Stimulated activated CD8-positive, alpha-beta memory T cell treated with anti-CD3 and anti-CD28 coated beads, Interleukin-4, amount 100 ng/mL, for 24 hours (primary cell): ENCODE results near the gene HTR2A.
A peak's percentile ranks its signal among the peaks of the same experiment; 100 is the strongest.

Experiments
- DNase-seq: peaks from one replicate; pipeline ENCODE4 v3.0.0-alpha.2; 2020; ENCODE audit warnings: low read depth

The HTR2A gene

DNA sequence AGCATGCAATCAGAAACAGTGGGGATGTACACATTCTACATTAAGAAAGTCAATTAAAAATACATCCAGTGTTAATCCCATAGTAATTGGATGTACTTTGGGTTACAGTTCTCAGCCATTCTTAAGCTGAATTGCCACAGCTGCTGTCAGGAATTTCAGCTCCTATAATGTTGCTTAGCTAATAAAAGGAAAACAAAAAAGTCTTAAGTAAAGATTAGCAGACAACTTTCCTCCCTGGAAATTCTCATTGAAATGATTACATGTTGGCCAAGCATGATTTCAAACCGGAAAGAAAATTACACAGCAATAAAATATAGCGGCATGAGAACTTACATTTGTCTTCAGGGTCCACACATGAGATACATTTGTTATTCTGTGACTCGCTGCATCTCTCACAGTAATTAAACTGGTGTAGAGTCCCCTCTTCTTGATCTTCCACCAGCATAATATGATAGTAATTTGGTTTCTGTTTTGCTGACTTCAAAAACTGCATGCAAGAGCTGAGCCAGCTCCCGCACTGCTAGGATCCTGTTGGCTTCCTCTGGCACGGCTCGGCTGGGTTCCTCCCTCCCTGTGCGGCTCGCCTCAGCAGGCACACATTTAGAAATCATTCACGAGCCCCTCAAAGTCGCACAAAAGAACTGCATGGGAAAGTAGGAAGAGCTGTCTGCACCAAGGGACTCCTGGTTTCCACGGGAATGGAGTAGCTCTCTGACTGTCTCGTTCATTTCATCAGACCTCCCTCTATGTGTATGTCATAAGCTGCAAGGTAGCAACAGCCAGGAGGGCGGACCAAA lies at the start of gene HTR2A:
TSS of gene HTR2A (minus strand) at position 713 of the 797 bp plus-strand sequence. CDS start 1,147 bp downstream, outside the sequence.
- DNase-seq: no peak

DNA sequence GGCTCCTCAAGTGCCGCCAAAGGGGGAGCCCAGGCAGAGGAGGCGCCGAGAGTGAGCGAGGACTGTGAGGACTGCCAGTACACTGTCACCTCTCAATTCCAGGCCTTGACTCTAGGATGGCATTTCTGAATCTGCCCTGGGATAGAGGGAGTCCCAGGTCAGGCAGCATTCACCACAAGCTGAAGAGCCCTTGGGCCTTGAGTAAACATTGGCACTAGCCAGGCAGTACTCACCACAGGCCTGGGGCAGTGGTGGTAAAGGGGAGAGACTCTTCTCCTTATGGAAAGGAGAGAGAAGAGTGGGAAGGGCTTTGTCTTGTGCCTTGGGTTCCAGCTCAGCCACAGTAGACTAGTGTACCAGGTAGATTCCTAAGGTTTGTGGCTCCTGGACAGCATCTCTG lies 39.7 kb upstream of the HTR2A start:
- DNase-seq: no peak

DNA sequence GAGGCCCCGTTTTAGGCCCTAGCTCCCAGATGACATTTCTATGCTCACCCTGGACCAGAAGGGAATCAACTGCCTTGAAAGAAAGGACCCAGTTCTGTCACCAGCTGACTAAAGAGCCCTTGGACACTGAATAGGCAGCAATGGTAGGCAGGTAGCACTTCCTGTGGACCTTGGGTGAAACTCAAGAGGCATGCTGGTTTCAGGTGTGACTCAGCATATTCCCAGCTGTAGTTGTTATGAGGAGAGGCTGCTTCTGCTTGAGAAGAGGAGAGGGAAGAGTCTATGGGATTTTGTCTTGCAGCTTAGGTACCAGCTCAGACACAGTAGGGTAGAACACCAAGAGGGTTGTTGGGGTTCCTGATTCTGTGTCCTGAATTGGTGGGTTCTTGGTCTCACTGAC lies 37.9 kb upstream of the HTR2A start:
- DNase-seq: no peak

DNA sequence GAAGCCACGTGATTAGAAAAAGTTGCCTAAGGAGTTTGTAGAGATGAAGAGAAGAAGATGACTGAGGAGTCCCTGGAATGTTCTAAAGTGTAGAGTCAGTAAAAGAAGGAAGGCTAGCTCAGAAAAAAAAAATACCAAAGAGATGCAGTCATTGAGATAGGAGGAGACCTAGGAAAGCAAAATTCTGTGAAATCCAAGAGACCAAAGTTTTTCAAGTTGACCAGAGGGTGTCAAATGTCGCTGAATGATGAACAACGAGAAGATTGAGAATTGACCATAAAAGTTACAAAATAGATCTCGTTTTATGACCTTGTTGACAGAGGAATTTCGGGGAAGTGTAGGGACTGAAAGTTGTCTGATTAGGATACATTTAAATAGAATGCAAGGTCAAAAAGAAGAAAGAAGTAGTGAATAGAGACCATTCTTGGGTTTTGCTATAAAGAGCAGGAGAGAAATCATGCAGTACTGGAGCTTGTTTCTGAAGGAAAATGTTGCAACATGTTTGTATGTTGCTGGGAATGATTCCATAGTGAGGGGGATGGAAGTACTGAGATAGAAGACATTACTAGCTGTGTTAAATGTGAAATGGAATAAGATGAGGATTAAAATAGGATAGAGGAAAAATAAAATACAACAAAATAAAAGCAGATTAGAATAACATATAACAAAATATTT lies 30.2 kb upstream of the HTR2A start:
- DNase-seq: no peak

DNA sequence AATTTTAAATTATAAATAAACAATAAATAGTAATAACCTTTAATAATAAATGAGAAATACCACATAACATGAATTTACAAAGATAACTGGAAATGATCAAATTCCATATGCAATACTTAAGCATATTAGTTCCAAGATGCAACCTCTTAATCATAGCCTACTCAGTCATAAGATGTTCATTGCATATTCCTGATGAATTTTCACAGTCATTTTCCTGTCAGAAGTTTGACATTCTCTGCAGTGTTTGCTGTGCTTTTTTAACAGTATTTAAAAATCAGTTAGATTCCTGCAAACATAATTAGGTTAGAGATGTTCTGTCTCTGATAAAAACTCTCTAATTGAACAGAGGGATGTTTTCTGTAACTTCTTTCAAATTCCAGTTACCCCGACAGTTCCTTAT lies 28.6 kb upstream of the HTR2A start:
- no peak for DNase-seq

DNA sequence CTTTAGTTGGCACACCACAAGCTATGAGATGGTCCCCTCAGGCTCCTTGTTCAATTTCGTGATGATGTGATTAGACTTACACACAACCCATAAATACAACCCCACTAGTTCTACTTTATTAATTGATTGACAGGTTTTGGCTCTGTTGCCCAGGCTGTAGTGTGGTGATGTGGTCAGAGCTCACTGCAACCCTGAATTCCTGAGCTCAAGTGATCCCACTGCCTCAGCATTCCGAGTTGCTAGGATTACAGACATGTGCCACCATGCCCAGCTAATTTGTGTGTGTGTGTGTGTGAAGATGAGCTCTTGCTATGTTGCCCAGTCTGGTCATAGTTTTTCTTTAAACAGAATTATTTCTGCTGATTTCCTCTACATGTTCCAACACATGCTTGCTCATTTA lies 17.5 kb upstream of the HTR2A start:
- DNase-seq: no peak

DNA sequence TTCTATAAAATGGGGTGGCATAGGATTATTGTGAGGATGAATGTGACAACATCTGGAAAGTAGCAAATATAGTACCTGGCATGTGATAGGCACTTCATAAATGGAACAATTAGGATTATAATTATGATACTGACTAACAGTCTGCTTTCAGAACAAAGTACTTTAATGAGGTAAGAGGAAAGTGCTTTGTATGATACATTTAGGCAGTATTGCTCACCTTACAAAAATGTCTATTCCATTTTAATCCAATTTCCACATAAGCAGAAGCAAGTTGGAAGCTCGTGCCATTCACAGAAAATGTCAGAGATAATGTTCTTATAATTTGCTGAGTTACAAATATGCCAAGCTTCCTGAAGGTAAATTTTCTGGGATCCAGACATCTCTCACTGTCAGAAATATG lies 16.9 kb upstream of the HTR2A start:
- DNase-seq: no peak

DNA sequence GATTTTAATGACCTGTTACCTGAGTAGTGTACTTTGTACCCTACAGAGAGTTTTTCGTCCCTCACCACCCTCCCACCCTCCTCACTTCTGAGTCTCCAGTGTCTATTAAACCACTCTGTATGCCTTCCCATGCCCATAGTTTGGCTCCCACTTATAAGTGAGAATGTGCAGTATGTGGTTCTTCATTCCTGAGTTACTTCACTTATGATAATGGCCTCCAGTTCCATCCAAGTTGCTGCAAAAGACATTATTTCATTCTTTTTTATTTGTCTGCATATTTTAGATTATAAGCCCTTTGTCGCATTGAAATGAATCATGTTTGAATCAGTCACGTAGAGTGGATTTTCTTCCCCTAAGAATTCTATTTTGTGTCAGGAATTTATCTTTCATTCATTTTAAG lies 12.2 kb upstream of the HTR2A start:
- no peak for DNase-seq

DNA sequence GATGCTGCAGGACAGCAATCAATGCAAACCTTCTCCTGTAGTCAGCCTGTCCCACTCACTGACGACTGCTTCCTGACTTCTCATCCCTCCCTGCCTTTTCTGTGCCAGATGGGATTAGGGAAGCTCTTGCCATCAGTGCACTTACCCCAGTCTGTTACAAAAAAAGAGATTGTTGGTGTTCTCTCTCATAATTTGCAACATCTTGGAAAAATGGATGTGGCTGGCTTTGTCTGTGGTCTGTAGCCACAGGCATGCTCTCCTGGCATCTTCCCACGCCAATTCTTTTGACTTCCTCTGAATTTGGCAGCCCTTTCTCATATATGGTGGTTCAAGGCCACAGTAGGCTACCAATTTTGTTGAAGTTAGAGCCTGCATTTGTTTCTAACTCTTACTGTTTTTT lies 11.6 kb upstream of the HTR2A start:
- DNase-seq: no peak

DNA sequence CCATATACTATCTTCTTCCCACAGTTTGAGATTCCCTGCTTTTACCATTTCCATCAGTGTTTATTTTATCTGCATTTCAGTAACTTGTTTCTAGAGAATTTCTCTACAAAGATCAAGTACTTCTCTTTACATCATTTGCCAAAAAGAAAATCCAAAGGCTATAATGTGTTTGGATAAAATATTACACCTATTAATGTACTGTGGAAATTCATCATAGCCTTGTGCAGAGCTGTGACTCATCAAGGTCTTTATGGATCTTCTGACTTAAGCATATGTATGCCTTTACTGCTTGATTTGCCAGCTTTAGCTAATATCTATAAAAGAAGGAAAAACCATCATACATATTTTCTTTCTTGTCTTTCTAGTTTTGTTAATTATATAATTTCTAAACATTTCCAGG lies 9.6 kb upstream of the HTR2A start:
- no peak for DNase-seq

DNA sequence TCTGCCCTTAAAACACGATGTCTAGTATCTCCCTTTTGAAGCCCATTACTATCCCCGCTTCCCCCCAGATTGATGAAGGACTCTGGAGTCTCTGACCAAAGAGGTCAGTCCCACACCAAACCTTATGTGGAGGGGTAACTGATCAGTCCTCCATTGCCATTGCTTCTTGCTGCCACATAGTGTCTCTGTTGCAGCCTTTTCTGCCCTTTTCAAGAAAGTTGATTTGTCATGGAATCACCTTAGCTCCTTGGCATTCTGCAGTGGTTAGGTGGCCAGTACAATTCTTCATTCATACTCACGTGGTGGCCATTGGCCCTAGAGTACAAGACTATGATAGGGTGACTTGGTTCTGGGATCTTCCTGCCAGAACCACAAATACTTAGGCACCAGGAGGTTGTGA lies 8.4 kb upstream of the HTR2A start:
- DNase-seq: no peak

DNA sequence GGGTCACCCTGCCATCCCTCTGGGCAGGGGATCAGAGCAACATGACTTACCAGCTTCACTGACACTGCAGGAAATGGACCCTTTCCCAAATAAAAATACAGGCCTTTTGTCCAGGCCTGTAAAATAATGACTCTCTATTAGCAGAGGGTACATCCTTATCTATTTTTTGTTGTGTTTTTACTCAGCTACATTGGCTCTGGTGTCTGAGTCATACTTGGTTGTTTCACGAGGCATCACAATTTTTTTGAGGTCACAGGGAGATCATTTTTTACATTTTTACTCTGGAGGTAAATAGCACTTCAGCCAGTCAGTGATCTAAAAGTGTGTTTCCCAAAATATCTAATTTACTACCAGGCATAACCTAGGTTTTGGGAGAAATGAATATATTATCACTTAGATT lies 6.9 kb upstream of the HTR2A start:
- no peak for DNase-seq

DNA sequence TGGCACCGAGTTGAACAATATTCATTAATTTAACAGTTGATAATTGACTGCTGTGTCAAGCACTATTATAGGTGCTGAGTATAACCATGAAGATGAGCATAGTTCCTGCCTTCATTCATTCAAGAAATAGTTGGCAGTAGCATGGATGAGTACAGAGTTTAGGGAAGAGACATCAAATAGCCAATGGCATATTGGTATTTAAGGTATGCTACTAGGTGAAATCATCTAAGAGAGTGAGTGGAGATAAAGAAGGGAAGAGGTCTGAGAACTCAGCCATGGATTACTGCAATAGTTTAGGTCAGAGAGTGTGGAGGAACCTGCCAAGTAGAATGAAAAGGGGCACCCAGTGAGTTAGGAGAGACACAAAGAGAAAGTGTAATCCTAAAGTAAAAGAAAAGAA lies 4.9 kb upstream of the HTR2A start:
- DNase-seq: no peak

DNA sequence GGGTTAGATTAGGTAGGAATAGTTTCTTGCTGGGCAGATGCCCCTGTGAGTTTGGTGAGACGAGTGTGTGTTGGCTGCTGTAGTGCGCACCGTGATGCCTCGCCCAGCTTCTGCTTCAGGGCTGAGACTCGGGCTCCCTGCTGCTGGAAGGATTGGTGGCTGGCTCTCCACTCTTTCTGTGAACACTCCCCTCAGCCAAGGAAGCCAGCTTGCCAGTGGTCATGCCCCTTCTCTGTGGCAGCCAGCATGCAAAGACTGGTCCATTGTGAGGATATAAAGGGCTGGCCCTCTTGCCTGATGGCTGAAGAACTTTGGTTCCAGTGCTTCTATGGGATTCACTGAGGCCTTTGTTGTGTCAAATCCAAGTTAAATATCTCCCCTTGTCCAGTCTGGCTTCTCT lies 2.9 kb upstream of the HTR2A start:
- no peak for DNase-seq

DNA sequence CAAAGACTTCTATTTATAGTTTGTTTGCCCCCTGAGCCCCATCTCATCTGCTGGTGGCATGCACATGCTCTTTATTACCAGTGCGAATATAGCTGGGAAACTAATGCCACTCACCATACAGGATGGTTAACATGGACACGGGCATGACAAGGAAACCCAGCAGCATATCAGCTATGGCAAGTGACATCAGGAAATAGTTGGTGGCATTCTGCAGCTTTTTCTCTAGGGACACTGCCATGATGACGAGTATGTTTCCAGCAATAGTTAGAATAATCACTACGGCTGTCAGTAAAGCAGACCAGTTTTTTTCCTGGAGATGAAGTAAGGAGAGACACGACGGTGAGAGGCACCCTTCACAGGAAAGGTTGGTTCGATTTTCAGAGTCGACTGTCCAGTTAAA lies 1.5 kb downstream of the HTR2A start:
- DNase-seq: no peak

DNA sequence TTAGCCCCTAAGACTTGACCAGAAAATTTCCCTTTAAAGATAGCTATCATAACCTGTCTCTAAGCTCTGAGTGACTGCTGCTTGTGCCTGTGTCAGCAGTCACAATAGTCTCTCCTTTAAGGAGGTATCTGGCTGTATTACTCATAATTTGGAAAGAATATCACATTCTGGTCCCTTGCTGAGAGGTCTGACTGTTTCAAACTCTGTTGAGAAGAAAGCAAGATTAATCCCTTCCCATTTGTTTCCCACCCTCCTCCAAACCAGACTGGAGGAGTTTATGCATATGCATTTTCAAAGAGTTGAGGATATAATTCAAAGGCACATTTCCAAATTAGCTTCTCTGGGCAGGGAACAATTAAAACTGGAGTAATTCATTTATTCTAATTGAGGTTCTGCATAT lies 2.3 kb downstream of the HTR2A start:
- DNase-seq: no peak

DNA sequence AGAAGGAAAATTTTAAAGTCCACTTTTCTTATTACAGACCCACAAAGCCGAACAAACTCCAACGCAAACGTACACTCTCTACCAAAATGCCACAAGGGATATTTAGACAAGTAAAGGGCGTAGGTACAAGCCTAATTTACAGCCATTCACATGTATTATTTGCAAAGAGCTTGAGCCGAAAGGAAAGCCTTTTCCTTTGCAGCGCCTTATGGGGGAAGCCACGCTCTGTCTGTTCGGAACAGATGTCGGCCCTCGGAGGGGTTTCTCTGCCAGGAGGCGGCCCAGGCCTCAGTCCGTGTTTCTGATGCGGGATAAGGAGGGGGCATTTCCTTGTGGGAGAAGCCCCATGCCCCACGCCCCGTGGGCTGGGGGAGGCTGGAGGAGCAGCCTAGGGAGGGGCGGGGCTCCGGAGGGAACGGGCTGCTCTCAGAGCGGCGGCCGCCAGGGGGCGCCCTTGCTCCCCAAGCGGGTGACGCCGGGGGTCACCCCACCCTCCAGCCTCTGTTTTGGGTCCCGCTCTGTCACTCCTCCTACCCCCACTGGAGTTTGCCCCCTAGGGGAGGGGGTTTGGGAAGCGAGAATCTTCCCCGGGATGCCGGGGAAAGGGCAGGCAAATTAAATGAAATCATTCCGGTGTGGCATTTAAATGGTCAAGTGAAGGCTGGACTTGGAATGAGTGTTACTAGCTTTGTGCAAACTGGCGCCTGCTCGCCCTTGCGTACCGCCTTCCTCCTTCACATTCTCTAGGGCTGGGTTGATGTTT lies 2.9 kb downstream of the HTR2A start:
- DNase-seq: peak; percentile 53

DNA sequence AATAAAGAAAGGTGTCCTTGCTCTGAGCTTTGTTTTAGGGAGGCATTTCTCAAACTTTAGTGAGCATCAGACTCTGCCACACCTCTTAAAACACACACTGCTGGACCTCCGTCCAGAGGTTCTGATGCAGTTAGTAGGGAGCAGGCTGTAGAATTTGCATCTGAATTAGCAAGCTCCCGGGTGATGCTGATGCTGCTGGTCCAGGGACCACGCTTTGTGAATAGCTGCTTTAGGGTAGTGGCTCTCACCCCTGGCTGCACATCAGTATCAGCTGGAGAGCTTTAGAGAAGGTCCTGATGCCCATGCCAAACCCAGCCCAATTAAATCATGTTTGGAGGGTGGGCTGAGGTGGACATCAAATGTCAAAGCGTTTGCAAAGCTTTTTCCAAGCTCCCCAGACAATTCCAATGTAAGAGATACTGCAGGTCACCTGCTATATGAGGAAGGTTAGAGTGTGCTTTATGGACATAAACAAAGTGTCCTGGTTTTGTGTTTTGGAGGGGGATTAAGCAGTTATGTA lies 3.6 kb downstream of the HTR2A start:
- no peak for DNase-seq

DNA sequence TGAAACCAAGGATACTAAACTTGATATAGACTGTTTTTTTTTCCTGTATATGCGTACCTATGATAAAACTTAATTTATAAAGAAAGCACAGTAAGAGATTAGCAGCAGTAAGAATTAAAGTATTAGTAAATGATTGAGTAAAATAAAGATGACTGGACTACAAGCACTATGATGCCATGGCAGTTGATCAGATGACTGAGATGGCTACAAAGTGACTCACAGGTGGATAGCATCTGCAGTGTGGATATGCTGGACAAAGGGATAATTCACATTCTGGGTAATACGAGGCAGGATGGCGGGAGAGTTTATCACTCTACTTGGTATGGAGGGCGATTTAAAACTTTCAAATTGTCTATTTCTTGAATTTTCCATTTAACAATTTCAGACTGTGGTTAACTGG lies 11.8 kb downstream of the HTR2A start:
- DNase-seq: no peak

DNA sequence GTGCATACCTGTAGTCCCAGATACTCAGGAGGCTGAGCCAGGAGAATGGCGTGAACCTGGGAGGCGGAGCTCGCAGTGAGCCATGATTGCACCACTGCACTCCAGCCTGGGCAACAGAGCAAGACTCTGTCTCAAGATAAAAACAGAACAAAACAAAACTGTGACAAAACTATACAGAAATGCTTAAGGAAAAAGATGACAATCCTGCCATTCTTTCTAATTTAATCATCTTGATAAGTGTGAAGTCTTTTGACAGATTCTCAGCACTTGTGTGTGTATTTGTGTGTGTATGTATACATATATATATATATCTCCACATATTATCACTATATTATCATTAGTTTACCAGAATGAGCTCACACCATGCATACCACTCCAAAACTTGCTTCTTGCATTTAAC lies 12.3 kb downstream of the HTR2A start:
- DNase-seq: no peak

DNA sequence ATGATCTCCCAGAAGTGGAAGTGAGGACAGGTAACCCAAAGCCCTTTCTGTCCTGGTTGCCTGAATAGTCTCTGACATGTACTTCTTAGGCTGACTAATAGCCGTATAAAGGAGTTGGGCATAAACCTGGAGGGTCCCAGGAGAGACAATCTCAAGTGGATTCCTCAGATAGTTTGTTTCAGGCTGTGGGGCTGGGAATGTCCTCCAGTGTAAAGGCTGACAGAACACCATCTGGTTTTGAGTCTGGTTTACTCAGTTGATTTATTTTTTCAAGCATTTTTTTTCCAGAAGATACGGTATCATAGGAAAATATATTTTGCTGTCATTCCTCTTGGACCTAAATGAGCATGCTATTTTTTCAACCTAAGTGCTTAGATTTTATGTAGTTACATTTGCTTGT lies 15.2 kb downstream of the HTR2A start:
- DNase-seq: no peak

DNA sequence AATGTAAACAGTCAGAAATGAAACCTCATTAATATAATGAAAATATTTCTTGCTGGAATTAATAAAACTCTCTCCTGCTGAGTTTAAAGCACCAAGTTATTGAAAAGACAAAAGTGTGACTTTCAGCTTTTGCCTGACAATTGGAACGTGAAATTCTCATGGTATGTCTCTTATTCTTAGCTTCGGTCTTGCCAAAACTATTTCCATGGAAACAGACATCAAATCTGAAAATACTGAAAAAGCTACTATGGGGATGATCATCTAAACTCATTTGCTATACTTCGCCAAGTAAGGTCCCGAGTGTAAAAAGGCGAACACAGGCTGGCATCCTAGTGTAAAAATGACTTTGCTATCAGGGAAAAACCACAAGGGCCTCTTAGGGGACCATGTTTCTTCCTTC lies 22.8 kb downstream of the HTR2A start:
- DNase-seq: no peak

DNA sequence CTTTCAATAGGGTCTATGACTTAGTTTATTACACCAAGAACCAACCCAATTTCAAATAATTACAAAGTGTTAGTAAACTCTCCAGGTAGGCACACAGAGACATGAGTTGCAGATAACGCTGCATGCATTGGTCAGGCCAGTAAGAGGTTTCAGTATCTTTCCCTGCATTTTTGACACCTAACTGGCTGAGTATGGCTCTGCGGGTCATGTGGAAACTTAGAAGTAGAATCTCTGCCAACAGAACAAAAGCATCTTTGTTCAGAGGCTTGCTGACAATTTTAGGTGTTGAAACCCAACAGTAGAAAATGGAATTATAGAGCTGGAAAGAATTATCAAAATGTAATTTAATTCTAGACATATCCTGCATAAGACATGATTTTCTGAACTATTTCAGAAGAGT lies 25.3 kb downstream of the HTR2A start:
- DNase-seq: no peak
